H1 (cell line): ENCODE data around the gene MRPS35.

Experiments
- CHD2 ChIP-seq: IDR thresholded peaks from 2 replicates; pipeline ENCODE4 v1.6.1; 2012; ENCODE audit warnings: low read length, improper control_type of control experiment
- HDAC2 ChIP-seq, 2 experiments: fragments of 300-600 bp in 1 of 2; sonication (generic) in 1 of 2; IDR thresholded peaks; 2 replicates each; pipeline ENCODE4 v1.6.1; 2011 to 2012; ENCODE audit warnings: low read depth in 2 of 2, low read length in 2 of 2, mild to moderate bottlenecking in 2 of 2, moderate library complexity in 2 of 2, borderline replicate concordance in 1 of 2, inconsistent platforms in 1 of 2
- POLR2A ChIP-seq, 2 experiments: IDR thresholded peaks; 1 replicate in 1 of 2; 2 replicates in 1 of 2; pipeline ENCODE4 v1.6.1; 2011; ENCODE audit warnings: low read depth in 2 of 2, low read length in 2 of 2, mild to moderate bottlenecking in 2 of 2; ENCODE audit errors: control extremely low read depth in 1 of 2
- POU5F1 ChIP-seq: IDR thresholded peaks from 2 replicates; pipeline ENCODE4 v1.6.1; 2011; ENCODE audit warnings: low read depth, mild to moderate bottlenecking, low read length, moderate library complexity
- TF ChIP-seq, protein P1 (sequence below), 3 experiments: IDR thresholded peaks; 1 replicate in 2 of 3; 2 replicates in 1 of 3; pipeline versions ENCODE4 v1.5.1 to v1.6.1; 2011; ENCODE audit warnings: low read length in 3 of 3, mild to moderate bottlenecking in 3 of 3, inconsistent platforms in 2 of 3, low read depth in 1 of 3, moderate library complexity in 1 of 3; ENCODE audit not compliant: insufficient read depth in 1 of 3; ENCODE audit errors: control extremely low read depth in 1 of 3

- no peak for TF ChIP-seq HDAC2 (IDR thresholded peaks at IDR 0.05; ENCODE audit: borderline replicate concordance in 1 of 2, low read depth in 2 of 2, low read length in 2 of 2)
- TF ChIP-seq, protein P1, sequence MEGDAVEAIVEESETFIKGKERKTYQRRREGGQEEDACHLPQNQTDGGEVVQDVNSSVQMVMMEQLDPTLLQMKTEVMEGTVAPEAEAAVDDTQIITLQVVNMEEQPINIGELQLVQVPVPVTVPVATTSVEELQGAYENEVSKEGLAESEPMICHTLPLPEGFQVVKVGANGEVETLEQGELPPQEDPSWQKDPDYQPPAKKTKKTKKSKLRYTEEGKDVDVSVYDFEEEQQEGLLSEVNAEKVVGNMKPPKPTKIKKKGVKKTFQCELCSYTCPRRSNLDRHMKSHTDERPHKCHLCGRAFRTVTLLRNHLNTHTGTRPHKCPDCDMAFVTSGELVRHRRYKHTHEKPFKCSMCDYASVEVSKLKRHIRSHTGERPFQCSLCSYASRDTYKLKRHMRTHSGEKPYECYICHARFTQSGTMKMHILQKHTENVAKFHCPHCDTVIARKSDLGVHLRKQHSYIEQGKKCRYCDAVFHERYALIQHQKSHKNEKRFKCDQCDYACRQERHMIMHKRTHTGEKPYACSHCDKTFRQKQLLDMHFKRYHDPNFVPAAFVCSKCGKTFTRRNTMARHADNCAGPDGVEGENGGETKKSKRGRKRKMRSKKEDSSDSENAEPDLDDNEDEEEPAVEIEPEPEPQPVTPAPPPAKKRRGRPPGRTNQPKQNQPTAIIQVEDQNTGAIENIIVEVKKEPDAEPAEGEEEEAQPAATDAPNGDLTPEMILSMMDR (IDR thresholded peaks at IDR 0.05; ENCODE audit: control extremely low read depth in 1 of 3, insufficient read depth in 1 of 3, low read depth in 1 of 3, low read length in 3 of 3): no peak
- no peak for TF ChIP-seq CHD2
- TF ChIP-seq POLR2A (IDR thresholded peaks at IDR 0.05; ENCODE audit: control extremely low read depth in 1 of 2, low read depth in 2 of 2, low read length in 2 of 2): no peak
- no peak for TF ChIP-seq POU5F1
These were observed 58.6 kb downstream of the MRPS35 start for GRCh38 chr12:27769142-27769673.
